HG03460 (cell line): ENCODE data around the gene CLDN1.

Experiments
- ATAC-seq: cut with Tn5 transposase; IDR thresholded peaks from one replicate; pipeline ENCODE4 v1.9.1; 2021; ENCODE audit not compliant: unreplicated experiment

The CLDN1 gene

GRCh38 chr3:190336516-190337189, 14.4 kb upstream of the CLDN1 start:
- ATAC-seq = no peak

- no peak for ATAC-seq
Observed at GRCh38 chr3:190333961-190334360, 11.7 kb upstream of the CLDN1 start.

GRCh38 chr3:190330936-190331734, 8.9 kb upstream of the CLDN1 start:
- ATAC-seq = no peak

GRCh38 chr3:190326930-190327329, 4.7 kb upstream of the CLDN1 start:
- ATAC-seq = no peak

- ATAC-seq = no peak
Observed at GRCh38 chr3:190326361-190326760, 4.1 kb upstream of the CLDN1 start.

GRCh38 chr3:190325923-190326322, 3.7 kb upstream of the CLDN1 start:
- no peak for ATAC-seq

GRCh38 chr3:190323246-190323626, 990 bp upstream of the CLDN1 start:
- ATAC-seq = no peak

GRCh38 chr3:190322604-190323245, 479 bp upstream of the CLDN1 start:
- ATAC-seq = no peak

GRCh38 chr3:190320594-190321362, 1.5 kb downstream of the CLDN1 start:
- no peak for ATAC-seq

- no peak for ATAC-seq
Observed at GRCh38 chr3:190319660-190320059, 2.6 kb downstream of the CLDN1 start.

GRCh38 chr3:190318666-190319065, 3.6 kb downstream of the CLDN1 start:
- no peak for ATAC-seq

GRCh38 chr3:190314741-190315140, 7.5 kb downstream of the CLDN1 start:
- no peak for ATAC-seq

- ATAC-seq = no peak
Observed at GRCh38 chr3:190309414-190309813, 12.8 kb downstream of the CLDN1 start.

GRCh38 chr3:190308154-190308553, 14.1 kb downstream of the CLDN1 start:
- no peak for ATAC-seq

- ATAC-seq = no peak
Observed at GRCh38 chr3:190307164-190307545, 15.1 kb downstream of the CLDN1 start.

GRCh38 chr3:190306513-190307163, 15.6 kb downstream of the CLDN1 start:
- no peak for ATAC-seq

GRCh38 chr3:190306026-190306425, 16.2 kb downstream of the CLDN1 start:
- no peak for ATAC-seq

GRCh38 chr3:190305406-190305805, 16.8 kb downstream of the CLDN1 start:
- ATAC-seq = no peak

- ATAC-seq = no peak
Observed at GRCh38 chr3:190303884-190304283, 18.4 kb downstream of the CLDN1 start.

- ATAC-seq = no peak
Observed at GRCh38 chr3:190302212-190302867, 19.9 kb downstream of the CLDN1 start.
